Suprapubic skin (tissue), 4 donors: ENCODE data around the gene ESPNL. TPM values are rescaled to one million over a fixed set of nuclear protein-coding genes. Genes with fewer than 3 reads are reported as not detected.

Experiments used
- DNase-seq, 2 donors: peaks; one replicate each; pipeline ENCODE4 v3.0.0-alpha.2; 2019; ENCODE audit warnings: low spot score in 2 of 2
- H3K27ac ChIP-seq: fragments of 200-600 bp; sonication (generic); one replicate; pipeline ENCODE4 v1.5.1; 2019
- H3K27me3 ChIP-seq: fragments of 200-600 bp; sonication (generic); one replicate; pipeline ENCODE4 v1.5.1; 2019
- H3K36me3 ChIP-seq: fragments of 200-600 bp; sonication (generic); one replicate; pipeline ENCODE4 v1.5.1; 2019
- H3K4me1 ChIP-seq: fragments of 200-600 bp; sonication (generic); one replicate; pipeline ENCODE4 v1.5.1; 2019
- H3K4me3 ChIP-seq: fragments of 200-600 bp; sonication (generic); one replicate; pipeline ENCODE4 v1.5.1; 2019; ENCODE audit warnings: mild to moderate bottlenecking
- H3K9me3 ChIP-seq: fragments of 200-600 bp; sonication (generic); one replicate; pipeline ENCODE4 v1.5.1; 2019
- EP300 ChIP-seq: sonication (generic); formaldehyde crosslinking; IDR thresholded peaks from one replicate; pipeline ENCODE4 v1.6.1; 2017; ENCODE audit warnings: antibody characterized with exemption
- POLR2A ChIP-seq, 2 donors: fragments of 450-650 bp; IDR thresholded peaks; one replicate each; pipeline ENCODE4 v1.6.1; 2017; ENCODE audit warnings: antibody characterized with exemption in 2 of 2, mild to moderate bottlenecking in 2 of 2, moderate library complexity in 2 of 2
- POLR2AphosphoS5 ChIP-seq, 3 donors: sonication (generic); formaldehyde crosslinking; IDR thresholded peaks; one replicate each; pipeline ENCODE4 v1.6.1; 2017; ENCODE audit warnings: antibody characterized with exemption in 3 of 3
- WGBS: methylation state at CpG from one replicate; pipeline ENCODE4 v1.1.5; 2018; 5-methylcytosine and 5-hydroxymethylcytosine counted together
- total RNA-seq, 4 donors: library from RNA; depleted of rRNA; stranded (reverse); fragments of >200 nt; gene quantifications; one replicate each; pipeline ENCODE4 v1.1.0, GENCODE V29; 2016
- TF ChIP-seq, protein P1 (sequence below), 2 donors: fragments of 200-600 bp in 1 of 2; fragments of 450-650 bp in 1 of 2; sonication (generic) in 1 of 2; IDR thresholded peaks; one replicate each; pipeline ENCODE4 v1.5.1; 2016 to 2019; ENCODE audit warnings: antibody characterized with exemption in 2 of 2, mild to moderate bottlenecking in 1 of 2, moderate library complexity in 1 of 2

ESPNL gene
- total RNA-seq, 4 donors from 2014 or later, result 0.25 to 0.56 TPM; not detected in 2

DNA sequence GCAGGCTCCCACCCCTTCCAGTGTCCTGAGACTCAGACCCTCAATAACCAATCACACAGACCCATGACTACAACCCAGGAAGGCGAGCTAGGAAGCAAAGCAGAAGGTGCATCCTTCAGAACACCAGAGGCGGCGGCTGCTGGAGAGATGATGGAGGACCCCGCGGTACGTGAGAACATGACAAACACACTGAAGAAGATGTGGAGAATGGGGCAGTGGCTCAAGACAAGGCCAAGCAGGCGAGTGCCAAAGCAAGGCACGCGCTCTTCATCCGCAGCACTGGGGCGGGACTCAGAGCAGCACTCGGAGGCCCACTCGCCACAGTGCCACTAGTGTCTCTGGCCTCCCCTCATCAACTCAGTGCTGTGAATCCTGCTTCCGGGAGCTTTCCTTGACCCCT lies 72.3 kb downstream of the ESPNL start:
- WGBS, result 88% methylated on average over 14 of the region's 14 CpGs
- peaks cover 83% of the 10 kb centered on the region for H3K36me3 ChIP-seq

DNA sequence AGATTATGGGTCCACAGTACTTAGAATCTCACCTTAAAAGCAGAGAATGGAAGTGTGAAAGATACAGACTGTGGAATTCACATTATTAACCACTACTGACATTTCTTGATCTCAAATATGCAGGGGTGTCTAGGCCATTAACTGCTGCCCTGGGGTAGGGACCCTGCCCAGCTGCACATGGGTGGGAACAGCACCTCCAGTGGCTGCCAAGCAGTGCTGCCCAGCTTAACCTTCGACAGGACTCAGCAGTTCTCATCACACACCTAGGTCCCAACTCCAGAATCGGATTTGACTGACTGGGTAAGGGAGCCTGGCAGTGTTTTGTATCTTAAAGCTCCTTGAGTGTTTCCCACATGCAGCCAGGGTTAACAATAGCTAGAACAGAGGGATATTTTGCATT lies 73.6 kb downstream of the ESPNL start:
- Histone ChIP-seq H3K9me3 (no peaks in the 10 kb centered on the region), H3K4me1 (peaks cover 19% of the 10 kb centered on the region), H3K27me3 (no peaks in the 10 kb centered on the region), H3K4me3 (no peak overlapping the region), H3K36me3 (peaks cover 86% of the 10 kb centered on the region), H3K27ac (no peak overlapping the region)
- TF ChIP-seq EP300 (no peak), POLR2A (IDR thresholded peaks at IDR 0.05) (no peak), POLR2AphosphoS5 (IDR thresholded peaks at IDR 0.05) (no peak)
- TF ChIP-seq, protein P1, sequence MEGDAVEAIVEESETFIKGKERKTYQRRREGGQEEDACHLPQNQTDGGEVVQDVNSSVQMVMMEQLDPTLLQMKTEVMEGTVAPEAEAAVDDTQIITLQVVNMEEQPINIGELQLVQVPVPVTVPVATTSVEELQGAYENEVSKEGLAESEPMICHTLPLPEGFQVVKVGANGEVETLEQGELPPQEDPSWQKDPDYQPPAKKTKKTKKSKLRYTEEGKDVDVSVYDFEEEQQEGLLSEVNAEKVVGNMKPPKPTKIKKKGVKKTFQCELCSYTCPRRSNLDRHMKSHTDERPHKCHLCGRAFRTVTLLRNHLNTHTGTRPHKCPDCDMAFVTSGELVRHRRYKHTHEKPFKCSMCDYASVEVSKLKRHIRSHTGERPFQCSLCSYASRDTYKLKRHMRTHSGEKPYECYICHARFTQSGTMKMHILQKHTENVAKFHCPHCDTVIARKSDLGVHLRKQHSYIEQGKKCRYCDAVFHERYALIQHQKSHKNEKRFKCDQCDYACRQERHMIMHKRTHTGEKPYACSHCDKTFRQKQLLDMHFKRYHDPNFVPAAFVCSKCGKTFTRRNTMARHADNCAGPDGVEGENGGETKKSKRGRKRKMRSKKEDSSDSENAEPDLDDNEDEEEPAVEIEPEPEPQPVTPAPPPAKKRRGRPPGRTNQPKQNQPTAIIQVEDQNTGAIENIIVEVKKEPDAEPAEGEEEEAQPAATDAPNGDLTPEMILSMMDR (IDR thresholded peaks at IDR 0.05), result no peak
- DNase-seq, result no peak
- no CpG with 5 or more reads among the region's 2 CpGs for WGBS

More for the DNA sequence above, 72.3 kb downstream of the ESPNL start:
- TF ChIP-seq, protein P1 (IDR thresholded peaks at IDR 0.05), result no peak
- no peak for TF ChIP-seq EP300
- no peak for TF ChIP-seq POLR2AphosphoS5 (IDR thresholded peaks at IDR 0.05)
- Histone ChIP-seq H3K27ac (no peak overlapping the region), H3K27me3 (no peaks in the 10 kb centered on the region), H3K4me1 (peaks cover 19% of the 10 kb centered on the region), H3K4me3 (no peak overlapping the region), H3K9me3 (no peaks in the 10 kb centered on the region)
- DNase-seq, result no peak

DNA sequence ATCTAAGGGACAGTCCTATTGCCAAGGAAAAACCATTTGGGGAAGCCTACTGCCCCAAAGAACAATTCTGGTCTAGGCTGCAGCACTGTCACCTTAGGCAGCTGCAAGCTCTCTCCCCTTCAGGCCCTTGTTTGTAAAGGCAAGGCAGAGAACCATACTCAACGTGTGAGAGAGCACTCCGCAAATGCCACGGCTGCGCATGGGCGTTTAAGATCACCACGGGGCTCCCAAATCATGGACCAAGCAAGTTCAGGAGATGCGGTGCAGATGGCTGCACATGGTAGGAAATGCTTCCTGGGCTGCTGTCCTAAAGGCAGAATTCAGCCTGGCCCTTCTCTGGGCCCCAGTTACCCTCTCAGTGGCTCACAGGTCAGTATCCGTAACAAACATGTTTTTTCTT lies 74.2 kb downstream of the ESPNL start:
- Histone ChIP-seq H3K4me1 (peaks cover 15% of the 10 kb centered on the region), H3K27ac (no peak overlapping the region), H3K4me3 (no peak overlapping the region), H3K27me3 (no peaks in the 10 kb centered on the region), H3K36me3 (peaks cover 86% of the 10 kb centered on the region), H3K9me3 (no peaks in the 10 kb centered on the region)
- TF ChIP-seq POLR2AphosphoS5 (IDR thresholded peaks at IDR 0.05) (no peak), POLR2A (IDR thresholded peaks at IDR 0.05) (no peak), EP300 (no peak)
- TF ChIP-seq, protein P1 (IDR thresholded peaks at IDR 0.05), result no peak
- 96% methylated on average over 8 of the region's 8 CpGs for WGBS
- no peak for DNase-seq

DNA sequence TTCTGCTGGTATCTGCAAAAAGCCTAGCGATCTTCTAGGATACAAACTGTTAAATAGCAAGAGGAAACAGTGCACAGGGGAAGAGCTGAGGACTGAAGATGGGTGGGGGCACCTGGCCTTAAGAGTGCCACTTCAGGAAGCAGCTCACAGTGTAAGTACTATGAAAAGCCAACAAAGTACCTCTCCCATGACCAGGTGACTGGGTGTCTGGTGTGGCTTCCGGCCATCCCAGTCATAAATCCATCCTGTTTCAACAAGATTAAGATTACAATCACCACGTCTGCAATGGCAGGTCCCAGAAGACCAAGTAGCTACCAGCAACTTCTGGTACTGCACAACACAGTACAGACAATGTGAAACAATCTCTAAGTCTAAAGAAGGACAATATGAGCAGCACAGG lies 74.6 kb downstream of the ESPNL start:
- no peaks in the 10 kb centered on the region for H3K9me3 ChIP-seq
- WGBS, result 64% methylated on average over 3 of the region's 3 CpGs
- TF ChIP-seq POLR2A (IDR thresholded peaks at IDR 0.05) (no peak), EP300 (no peak), POLR2AphosphoS5 (IDR thresholded peaks at IDR 0.05) (no peak)
- TF ChIP-seq, protein P1 (IDR thresholded peaks at IDR 0.05), result no peak
- H3K4me1 ChIP-seq, result peaks cover 11% of the 10 kb centered on the region
- H3K4me3 ChIP-seq, result no peak overlapping the region
- H3K36me3 ChIP-seq, result peaks cover 87% of the 10 kb centered on the region
- DNase-seq, result no peak
- no peaks in the 10 kb centered on the region for H3K27me3 ChIP-seq
- no peak overlapping the region for H3K27ac ChIP-seq

DNA sequence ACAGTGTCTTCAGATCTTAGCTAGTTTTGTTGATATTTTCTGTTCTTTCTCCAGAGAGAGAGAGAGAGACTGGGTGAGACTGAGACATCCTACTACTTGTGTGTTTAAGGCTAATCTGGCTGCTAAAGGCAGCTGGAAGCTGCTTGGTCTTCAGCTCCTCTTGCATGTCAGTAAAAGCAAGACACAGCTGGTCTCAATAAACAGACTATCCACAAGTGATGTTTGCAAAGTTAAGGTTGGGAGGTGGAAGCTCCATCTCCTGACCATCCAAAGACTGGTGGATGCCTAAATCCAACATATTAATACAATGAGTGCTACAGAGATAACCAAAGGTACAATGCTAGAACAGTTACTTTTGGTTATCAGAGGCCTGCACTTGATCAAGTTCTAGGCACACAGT lies 76.5 kb downstream of the ESPNL start:
- Histone ChIP-seq H3K36me3 (peaks cover 89% of the 10 kb centered on the region), H3K27ac (no peak overlapping the region), H3K4me3 (no peak overlapping the region), H3K4me1 (no peaks in the 10 kb centered on the region), H3K9me3 (no peaks in the 10 kb centered on the region), H3K27me3 (no peaks in the 10 kb centered on the region)
- TF ChIP-seq POLR2AphosphoS5 (IDR thresholded peaks at IDR 0.05) (no peak), EP300 (no peak), POLR2A (IDR thresholded peaks at IDR 0.05) (no peak)
- TF ChIP-seq, protein P1 (IDR thresholded peaks at IDR 0.05), result no peak
- DNase-seq, result no peak
